Muscle of leg (tissue), 11 donors: ENCODE measurements around the gene HTR4. TPM values are rescaled to one million over a fixed set of nuclear protein-coding genes. Genes with fewer than 3 reads are reported as not detected.

Experiments
- DNase-seq: peaks from one replicate; pipeline ENCODE4 v3.0.0; 2013
- H3K27ac ChIP-seq: one replicate; pipeline ENCODE4 v1.5.1; 2013; ENCODE audit warnings: mild to moderate bottlenecking, low read length, control low read depth
- H3K27me3 ChIP-seq: one replicate; pipeline ENCODE4 v1.6.1; 2013; ENCODE audit warnings: low read length; ENCODE audit not compliant: control insufficient read depth, insufficient read depth
- H3K36me3 ChIP-seq: one replicate; pipeline ENCODE4 v1.6.1; 2013; ENCODE audit warnings: low read length; ENCODE audit not compliant: control insufficient read depth, insufficient read depth
- H3K4me1 ChIP-seq: one replicate; pipeline ENCODE4 v1.6.1; 2013; ENCODE audit warnings: low read length; ENCODE audit not compliant: control insufficient read depth, insufficient read depth
- H3K4me3 ChIP-seq: one replicate; pipeline ENCODE4 v1.5.1; 2013; ENCODE audit warnings: low read length, control low read depth
- H3K9me3 ChIP-seq: replicated peaks from 2 replicates; pipeline ENCODE4 v1.6.1; 2013; ENCODE audit warnings: low read depth, low read length; ENCODE audit not compliant: control insufficient read depth
- WGBS: methylation state at CpG from one replicate; pipeline ENCODE4 v1.1.5; 2013; ENCODE audit warnings: missing lambda C conversion rate; ENCODE audit not compliant: insufficient coverage; 5-methylcytosine and 5-hydroxymethylcytosine counted together
- polyA plus RNA-seq, 8 donors: library from polyadenylated mRNA; unstranded; fragments of 120-200 nt; gene quantifications; one replicate each; pipeline versions ENCODE4 v1.2.1 to v1.2.3, GENCODE V29; 2013; ENCODE audit warnings: inconsistent platforms in 1 of 8, low replicate concordance in 1 of 8; ENCODE audit not compliant: insufficient read length in 8 of 8, insufficient read depth in 1 of 8
- total RNA-seq: library from RNA; stranded (reverse); fragments of 120-200 nt; gene quantifications from one replicate; pipeline ENCODE4 v1.2.4, GENCODE V29; 2013

HTR4 gene
- total and polyA plus RNA-seq, 9 donors, result 0.07 TPM; not detected in 8

DNA sequence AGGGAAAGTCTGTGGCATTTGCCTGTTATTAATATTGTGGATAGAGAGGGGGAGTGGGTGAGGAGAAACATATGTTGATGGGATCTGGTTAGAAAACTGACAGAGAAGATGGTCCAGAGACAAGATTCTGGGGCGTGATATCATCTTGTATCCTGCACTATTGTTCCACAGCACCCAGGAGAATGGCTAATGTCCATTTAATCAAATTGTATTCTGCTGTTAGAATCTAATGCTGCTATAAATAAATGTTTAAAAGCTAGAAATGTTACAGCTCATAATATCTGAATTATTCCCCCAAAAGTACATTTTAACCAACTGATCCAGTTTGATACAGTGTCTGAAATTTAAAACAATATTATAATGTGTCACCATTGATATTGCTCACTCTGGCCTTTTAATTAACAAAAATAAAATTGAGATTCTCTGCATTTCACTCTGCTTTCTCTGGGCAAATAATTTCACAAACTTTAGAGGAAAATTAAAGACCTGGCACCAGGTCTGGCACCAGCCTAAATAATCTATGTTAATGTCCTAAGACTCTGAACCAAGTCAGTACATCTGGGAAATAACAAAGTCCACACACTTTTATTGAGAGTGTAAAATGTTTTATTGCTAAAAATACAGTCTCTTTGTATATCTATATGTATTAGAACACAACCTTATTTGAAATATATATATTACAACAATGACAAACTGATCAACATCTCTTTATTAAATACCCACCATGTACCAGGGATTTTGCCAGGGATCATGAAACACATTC is 18.8 kb downstream of the HTR4 start:
- DNase-seq, result no peak
- Histone ChIP-seq H3K4me1 (no peaks in the 10 kb centered on the region), H3K36me3 (no peaks in the 10 kb centered on the region), H3K27ac (no peak overlapping the region), H3K4me3 (no peak overlapping the region), H3K27me3 (no peaks in the 10 kb centered on the region), H3K9me3 (no peaks in the 10 kb centered on the region)
- no CpG with 5 or more reads among the region's 1 CpG for WGBS

DNA sequence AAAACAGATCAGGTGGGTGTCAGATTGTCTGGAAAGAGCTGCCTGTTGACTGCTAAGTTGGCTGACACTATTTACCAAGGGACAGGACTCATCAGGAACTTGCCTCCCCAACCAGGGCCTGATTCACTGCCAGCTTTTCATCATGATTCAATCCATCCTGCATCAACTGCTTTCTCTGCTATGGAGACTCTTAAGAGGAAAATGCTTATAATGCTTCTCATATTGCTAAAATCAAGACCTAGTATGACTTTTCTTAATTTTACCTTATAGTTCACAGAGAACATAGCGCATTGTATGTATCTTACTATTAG is 21.3 kb downstream of the HTR4 start:
- Histone ChIP-seq H3K4me1 (no peaks in the 10 kb centered on the region), H3K4me3 (no peak overlapping the region), H3K9me3 (no peaks in the 10 kb centered on the region), H3K27me3 (no peaks in the 10 kb centered on the region), H3K36me3 (no peaks in the 10 kb centered on the region), H3K27ac (no peak overlapping the region)
- DNase-seq, result no peak
- WGBS, result no CpG with 5 or more reads among the region's 1 CpG

DNA sequence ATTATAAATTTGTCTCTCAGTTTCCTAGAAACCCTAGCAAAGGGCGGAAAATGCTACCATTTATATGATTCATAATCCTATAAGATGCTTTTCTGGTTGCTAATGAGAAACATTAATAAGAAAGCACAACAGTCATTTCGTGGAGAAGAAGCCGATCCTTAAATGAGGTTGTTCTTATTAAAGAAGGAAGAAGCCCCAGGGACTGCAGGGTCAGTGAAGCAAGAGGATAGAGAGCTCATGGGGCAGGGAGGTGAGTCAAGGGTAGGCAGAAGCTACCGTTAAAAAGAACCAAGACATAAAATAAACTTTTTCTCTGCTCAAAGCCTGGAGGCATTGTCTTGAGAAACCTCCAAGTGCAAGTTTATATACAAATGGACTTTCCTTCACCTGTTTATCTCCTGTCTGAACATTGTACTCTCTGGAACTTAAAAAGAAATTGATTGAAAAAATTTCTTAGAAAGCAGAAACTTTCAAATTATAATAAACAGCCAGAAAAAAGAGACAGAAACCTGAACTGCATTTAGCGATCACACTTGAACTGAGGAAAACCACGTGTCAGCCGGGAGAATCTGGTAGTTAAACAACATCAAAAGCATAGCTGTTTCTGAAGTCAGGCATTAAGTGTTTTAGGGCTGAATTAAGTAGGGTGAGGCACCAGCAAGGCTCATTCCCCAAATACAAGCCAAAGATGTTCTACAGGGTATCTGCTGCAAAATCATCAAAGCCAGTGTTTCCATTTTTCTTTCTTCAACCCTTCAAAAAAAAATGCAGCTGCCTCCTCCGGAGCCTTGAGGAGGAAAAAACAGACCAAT is 21.9 kb downstream of the HTR4 start:
- Histone ChIP-seq H3K36me3 (no peaks in the 10 kb centered on the region), H3K27me3 (no peaks in the 10 kb centered on the region), H3K27ac (no peak overlapping the region), H3K4me1 (no peaks in the 10 kb centered on the region), H3K4me3 (no peak overlapping the region), H3K9me3 (no peaks in the 10 kb centered on the region)
- no peak for DNase-seq
- WGBS, result 32% methylated on average over 3 of the region's 8 CpGs

DNA sequence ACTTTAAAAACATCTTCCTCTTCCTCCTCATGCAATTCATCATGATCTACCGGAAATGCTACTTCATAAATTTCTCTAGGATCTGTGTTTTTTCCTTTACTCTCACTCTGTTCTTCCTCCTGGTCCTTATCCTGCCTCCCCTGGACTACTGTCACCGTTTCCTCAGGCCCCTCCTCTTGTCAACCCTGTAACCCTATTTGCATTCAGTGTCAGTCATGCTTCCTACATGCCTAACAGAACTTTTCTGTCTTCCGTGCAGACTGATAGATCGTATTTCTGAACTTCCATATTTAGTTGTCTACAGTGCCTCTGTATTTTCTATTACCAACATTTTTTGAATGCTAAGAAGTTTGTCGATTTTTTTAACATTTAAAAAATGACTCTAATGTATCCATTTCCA is 27.3 kb downstream of the HTR4 start:
- Histone ChIP-seq H3K36me3 (no peaks in the 10 kb centered on the region), H3K9me3 (no peaks in the 10 kb centered on the region), H3K27me3 (no peaks in the 10 kb centered on the region), H3K4me3 (no peak overlapping the region), H3K4me1 (no peaks in the 10 kb centered on the region), H3K27ac (no peak overlapping the region)
- WGBS, result 51% methylated on average over 3 of the region's 5 CpGs
- DNase-seq, result no peak

DNA sequence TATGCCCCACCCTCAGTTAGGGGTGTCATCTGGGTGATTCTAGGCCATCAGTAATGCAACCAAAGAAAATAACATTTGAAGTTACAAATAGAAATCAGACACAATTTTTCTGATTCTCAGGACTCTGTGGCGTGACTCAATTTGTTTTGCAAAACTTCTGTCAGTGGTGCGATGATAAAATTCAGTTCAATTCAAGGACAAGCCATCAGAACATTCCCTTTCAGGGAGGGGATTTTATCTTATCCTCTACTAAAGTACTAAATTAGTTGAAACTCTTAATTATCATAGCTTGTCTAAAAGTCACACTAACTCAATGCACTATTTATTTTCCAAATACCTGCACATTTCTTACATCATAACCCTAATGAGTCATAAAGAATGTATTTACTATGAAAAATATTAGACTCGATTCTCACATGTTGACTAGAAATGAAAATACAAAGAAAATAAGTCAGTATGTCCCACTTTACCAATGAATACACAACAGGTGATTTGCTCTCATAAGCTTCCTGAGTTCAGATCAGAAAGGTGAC is 28.2 kb downstream of the HTR4 start:
- Histone ChIP-seq H3K4me1 (no peaks in the 10 kb centered on the region), H3K9me3 (no peaks in the 10 kb centered on the region), H3K27me3 (no peaks in the 10 kb centered on the region), H3K36me3 (no peaks in the 10 kb centered on the region), H3K27ac (no peak overlapping the region), H3K4me3 (no peak overlapping the region)
- DNase-seq, result no peak
- WGBS, result no CpG with 5 or more reads among the region's 3 CpGs

DNA sequence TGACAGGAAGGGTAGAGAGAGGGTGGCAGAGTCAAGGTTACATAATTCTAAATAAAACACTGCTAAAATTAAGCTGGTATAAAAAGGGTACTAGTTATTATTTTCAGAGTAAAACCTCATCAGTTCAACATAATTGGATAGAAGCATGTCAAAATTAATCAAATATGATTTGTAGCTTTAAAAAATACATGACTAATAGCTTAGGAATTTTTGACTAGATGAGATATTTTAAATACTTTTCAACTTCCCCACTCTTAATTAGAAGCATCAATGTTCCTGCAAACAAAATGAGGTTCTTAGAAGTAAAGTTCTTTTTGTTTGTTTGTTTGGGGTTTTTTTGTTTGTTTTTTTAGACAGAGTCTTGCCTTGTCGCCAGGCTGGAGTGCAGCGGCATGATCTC is 29.1 kb downstream of the HTR4 start:
- Histone ChIP-seq H3K4me1 (no peaks in the 10 kb centered on the region), H3K27me3 (no peaks in the 10 kb centered on the region), H3K9me3 (no peaks in the 10 kb centered on the region), H3K4me3 (no peak overlapping the region), H3K27ac (no peak overlapping the region), H3K36me3 (no peaks in the 10 kb centered on the region)
- no peak for DNase-seq
- 81% methylated on average over 2 of the region's 2 CpGs for WGBS

DNA sequence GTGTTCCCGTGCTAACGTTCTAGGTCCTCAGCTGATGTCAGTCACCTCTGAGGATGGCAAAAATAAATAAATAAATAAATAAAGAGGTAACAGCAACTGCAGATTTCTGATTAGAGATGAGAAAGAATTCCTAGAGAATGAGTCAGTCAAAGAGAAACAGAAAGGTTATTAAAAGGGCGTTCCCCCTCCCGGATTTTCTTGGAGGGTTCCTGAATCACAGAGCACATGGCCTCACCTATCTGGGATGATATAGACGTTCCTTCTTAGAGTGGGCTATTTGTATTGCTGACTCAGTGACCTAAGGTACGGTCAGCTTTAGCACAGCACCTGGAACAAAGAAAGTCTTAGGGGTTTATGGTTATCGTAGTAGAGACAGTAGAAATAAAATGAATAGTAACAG is 30.6 kb downstream of the HTR4 start:
- DNase-seq, result no peak
- H3K4me1 ChIP-seq, result no peaks in the 10 kb centered on the region
- H3K4me3 ChIP-seq, result no peak overlapping the region
- no peak overlapping the region for H3K27ac ChIP-seq
- 81% methylated on average over 4 of the region's 7 CpGs for WGBS
- H3K27me3 ChIP-seq, result no peaks in the 10 kb centered on the region
- H3K9me3 ChIP-seq, result no peaks in the 10 kb centered on the region
- H3K36me3 ChIP-seq, result no peaks in the 10 kb centered on the region

DNA sequence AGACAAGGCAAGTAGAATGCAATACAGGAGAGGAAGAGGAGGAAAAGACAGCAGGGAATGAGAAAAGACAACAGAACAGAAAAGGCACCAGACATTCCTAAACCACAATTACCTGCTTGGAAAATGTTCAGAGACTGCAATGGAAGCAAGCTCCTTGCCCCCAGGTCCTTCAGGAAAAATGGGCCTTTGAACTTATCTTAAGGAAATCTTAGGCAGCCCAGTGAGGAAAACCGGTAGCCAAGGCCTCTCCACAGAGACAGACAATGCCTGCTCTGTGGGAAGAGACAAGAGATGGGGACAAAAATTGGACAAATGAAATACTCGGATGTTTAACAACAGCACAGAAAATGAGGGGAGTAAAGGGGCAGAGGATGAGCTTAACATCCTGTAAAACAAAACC is 31.2 kb downstream of the HTR4 start:
- Histone ChIP-seq H3K9me3 (no peaks in the 10 kb centered on the region), H3K36me3 (no peaks in the 10 kb centered on the region), H3K4me1 (no peaks in the 10 kb centered on the region), H3K27ac (no peak overlapping the region), H3K4me3 (no peak overlapping the region), H3K27me3 (no peaks in the 10 kb centered on the region)
- no peak for DNase-seq
- WGBS, result 60% methylated on average over 1 of the region's 2 CpGs

DNA sequence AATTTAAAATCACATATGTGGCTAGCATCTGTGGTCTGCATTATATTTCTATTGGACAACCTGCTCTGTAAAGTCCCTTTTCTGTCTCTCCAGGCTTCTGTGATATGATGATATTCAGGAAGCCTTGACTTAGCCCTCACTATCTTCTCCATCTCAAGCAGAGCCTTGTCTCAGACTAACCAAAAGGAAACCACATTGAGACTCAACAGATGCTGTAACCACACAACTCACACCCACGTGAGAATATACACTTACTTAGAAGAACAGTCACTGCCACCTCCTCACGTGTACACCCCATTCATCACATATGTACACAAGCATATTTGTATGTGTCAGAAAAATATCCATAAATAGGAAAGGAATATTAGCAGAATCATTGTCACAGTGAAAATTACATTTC is 33.6 kb downstream of the HTR4 start:
- no peaks in the 10 kb centered on the region for H3K27me3 ChIP-seq
- H3K36me3 ChIP-seq, result no peaks in the 10 kb centered on the region
- DNase-seq, result no peak
- WGBS, result no CpG with 5 or more reads among the region's 2 CpGs
- no peaks in the 10 kb centered on the region for H3K4me1 ChIP-seq
- H3K4me3 ChIP-seq, result no peak overlapping the region
- no peaks in the 10 kb centered on the region for H3K9me3 ChIP-seq
- H3K27ac ChIP-seq, result no peak overlapping the region

DNA sequence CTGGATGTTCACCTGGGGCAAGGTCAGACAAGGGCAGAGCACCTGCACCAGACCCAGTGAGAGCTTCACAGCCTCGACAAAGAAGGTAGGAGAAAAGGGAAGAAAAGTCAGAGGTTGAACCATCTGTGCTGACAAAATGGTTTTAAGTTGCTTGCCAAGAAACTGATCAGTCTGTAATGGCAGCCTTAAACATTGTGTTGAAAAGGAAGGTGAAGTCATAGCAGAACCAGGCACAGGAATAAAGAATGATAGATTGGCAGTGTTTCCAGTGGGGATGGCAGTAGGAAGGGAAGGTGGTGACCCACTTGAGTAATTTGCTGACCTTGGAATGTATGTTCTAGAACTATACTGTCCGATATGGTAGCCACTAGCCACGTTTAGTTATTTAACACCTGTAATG is 34.2 kb downstream of the HTR4 start:
- Histone ChIP-seq H3K4me3 (no peak overlapping the region), H3K27ac (no peak overlapping the region), H3K4me1 (no peaks in the 10 kb centered on the region), H3K9me3 (no peaks in the 10 kb centered on the region), H3K27me3 (no peaks in the 10 kb centered on the region), H3K36me3 (no peaks in the 10 kb centered on the region)
- no peak for DNase-seq
- WGBS, result 45% methylated on average over 1 of the region's 3 CpGs
